ENCODE measurements around the gene BARD1.
A peak's percentile ranks its signal among the peaks of the same experiment; 100 is the strongest.
"Not testable (repeated sequence)": the region's sequence is repeated elsewhere in the genome, so short reads cannot be mapped to it uniquely, and the experiment has no call there.

BARD1 gene

DNA sequence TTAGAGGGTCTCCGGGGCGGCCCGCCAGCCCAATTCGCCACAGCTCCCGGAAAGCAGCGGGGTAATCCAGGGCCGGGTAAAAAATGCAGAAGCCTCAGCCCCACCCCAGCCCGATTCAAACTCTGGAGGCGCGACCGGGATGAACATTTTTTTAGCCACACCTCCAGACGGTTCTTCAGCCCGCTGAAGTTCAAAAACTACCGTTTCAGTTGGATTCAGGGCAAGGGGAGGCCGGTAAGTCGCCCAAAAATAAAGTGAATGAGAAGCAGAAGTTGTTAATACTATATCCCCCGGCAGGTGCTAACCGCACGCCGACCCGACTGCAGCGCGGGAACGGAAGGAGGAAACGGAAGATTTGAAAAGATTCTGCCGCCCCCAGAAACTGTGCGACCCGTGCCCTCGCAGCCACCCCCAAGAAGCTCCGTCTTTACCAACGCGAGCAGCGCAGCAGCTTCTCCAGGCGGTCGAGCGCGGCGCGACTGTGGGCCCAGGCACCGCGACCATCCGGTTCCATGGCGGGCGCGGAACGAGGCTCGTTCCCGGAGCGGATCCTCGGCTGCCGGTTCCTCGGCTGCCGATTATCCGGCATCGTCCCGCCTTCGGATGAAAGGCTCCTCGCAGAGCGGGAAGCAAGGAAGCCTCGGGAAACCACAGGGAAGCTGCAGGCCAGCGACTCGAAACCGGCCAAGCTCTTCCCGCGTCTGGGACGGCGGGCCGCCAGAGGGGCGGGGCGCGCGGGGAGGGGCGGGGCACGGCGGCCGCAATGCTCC is at the start of gene BARD1:
BARD1 (minus strand) TSS at position 703 of the 770 bp plus-strand sequence; CDS start at position 589, 114 bp downstream.
- DNase-seq, result no peak

DNA sequence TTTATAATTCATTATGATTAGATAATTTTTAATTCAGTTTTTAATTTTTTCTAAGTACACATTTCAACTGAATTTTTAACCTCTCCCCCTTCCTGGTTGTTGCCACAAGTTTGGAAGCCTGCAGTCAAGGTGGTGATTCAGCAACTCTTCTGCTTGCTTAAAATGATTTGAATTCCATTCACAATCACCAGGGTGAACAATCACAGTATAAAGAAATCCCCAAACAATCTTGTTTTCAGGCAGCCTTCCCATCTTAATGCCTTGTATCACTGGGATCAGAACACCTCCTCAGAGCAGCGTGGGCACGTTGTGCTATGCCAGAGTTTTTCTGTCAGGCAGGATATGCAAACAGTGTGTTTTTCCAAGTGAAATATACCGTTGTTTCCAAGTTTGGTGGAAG is 46.7 kb upstream of the BARD1 start:
- no peak for DNase-seq

DNA sequence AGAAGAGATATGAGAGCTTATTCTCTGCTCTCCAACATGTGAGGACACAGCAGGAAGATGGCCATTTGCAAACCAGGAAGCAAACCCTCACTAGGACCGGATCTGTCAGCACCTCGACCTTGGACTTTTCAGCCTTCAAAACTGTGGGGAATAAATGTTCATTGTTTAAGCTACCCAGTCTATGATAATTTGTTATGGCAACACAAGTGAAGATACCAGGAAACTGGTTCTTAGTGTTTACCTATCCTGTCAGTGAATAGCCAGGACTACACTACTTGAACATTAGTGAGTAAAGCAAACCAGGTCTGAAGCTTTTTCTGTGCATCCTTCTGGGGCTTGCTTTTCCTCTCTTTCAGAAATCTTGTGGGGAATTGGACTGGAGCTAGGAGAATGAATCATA is 44.4 kb upstream of the BARD1 start:
- DNase-seq, result no peak

DNA sequence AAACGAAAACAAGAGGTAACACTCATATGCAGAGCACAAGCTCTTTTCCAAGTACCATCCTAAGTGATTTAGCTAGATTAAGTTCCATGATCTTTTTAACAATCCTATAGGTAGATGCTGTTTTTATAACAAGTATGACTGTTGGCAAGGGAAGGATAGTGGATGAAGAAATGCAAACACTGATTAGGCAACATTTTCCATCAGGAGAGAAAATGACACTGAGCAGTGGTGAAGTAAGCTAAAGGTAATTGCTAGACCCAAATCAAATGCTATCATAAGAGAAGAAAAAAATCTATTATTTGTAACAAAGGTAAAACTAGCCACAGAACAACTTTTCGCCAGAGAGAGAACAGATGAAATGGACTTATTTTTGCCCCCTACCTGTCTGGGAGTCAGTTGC is 34.3 kb upstream of the BARD1 start:
- no peak for DNase-seq

DNA sequence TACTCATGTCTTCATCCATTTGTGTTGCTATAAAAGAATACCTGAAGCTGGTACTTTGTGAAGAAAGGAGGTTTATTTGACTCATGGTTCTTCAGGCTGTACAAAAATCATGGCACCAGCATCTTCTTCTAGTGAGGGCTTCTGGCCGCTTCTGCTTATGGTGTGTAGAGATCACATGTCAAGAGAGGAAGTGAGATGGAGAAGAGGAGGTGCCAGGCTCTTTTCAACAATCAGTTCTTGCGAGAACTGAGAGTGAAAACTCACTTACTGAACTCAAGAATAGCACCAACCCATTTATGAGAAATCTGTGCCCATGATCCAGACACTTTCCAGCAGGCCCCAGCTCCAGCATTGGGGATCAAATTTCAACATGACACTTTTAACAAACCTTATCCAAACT is 30.0 kb upstream of the BARD1 start:
- no peak for DNase-seq

DNA sequence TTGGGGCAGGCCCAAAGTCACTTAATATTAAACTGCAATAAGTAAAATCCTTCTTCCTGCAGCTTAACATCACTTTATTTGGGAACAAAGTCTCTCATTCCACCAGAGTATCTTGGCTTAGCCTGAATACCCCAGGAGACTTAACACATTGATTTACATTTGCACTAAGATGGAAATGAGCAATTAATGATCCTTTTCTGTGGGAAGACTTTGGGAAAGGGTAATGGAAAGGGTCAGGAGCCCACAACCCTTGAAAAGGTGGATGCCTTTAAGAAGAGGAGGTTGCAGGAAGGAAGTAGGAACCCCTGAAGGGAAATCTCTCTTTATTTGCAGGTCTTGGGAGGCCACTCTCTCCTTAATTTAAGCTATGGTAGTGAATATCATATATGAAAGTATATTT is 28.0 kb upstream of the BARD1 start:
- DNase-seq, result no peak

DNA sequence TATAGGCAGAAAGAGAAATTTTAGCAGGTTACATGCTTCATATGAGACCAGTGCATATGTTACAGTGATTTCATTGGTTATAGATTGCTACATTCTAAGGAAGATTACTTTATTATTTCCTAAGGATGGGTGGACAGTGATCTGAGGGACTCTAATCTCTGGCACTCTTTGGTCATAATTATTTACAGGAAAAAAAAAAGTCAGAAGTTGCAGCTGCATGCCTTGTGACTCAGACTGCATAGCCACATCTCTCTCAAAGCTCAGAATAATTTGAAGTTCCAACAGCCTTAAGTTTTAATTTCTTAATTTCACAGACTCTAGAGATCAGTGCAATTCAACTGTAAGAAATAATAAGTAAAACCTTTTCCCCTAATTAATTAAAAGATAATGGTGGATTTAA is 27.1 kb upstream of the BARD1 start:
- DNase-seq, result no peak

DNA sequence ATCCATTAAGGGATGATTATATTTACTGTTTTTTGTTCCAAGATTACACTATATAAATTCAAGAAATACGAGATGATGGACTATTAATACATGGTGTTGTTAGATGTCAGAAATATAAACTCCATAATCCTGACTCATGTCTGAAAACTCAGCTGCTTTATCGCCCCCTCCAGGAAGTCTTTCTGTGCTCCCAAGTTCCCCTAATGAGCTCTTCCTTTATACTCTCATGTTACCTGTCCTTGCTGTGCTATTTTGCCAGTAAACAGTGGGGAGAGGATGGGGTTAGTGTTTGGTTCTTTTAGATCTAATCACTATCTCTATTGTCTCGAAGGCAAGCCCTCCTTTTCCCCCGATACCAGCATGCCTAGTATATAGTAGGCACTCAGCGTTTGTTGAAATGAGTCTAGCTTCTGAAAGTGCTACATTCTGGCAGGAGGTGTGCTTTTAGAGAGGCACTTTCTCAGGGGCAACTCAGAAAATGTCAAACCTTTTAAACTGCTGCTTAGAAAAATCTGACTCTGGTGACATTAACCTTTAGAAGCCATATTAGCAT is 21.4 kb upstream of the BARD1 start:
- DNase-seq, result no peak

DNA sequence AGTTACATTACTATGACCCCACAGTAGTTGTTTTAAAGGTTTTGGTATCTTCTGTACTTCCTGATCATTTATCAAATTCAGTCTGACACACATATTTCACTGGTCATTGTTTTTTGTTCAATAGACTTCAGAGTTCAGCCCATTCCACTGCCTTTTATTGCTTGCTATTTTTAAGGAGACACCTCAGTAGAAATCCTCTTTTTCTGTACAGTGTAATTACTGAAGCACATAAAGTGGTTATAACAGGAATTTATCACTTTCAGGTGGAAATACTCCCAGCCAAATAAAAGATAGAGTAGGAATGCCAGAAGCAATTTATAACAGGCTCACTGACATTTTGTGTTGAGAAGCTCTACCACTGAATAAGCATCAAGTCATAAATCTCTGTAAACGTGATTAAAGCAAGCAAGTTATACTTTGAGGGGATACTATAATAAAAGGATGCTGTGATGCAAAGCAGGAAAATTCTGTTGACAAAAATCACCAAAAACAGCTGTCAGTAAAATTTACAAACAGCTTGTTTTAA is 6.6 kb upstream of the BARD1 start:
- DNase-seq, result no peak

DNA sequence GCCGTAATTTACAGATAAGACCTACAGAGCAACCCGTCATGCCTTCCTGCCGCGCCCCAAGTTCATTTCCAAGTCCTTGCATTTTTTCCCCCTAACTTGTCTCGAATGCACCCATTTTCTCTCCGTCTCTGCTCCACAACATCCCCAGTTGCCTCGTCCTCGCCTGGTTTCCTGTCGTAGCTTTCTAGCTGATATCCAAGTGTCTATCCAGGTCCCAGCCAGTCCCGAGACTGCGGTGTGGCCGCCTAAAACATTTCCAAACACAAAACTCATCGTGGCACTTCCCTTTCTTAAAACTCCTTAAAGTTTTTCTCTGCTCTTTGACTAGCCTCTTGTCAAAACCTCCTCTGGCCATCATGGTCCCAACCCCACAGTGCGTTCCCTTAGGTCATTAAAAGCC is 1.2 kb upstream of the BARD1 start:
- DNase-seq, result peak; percentile 6

DNA sequence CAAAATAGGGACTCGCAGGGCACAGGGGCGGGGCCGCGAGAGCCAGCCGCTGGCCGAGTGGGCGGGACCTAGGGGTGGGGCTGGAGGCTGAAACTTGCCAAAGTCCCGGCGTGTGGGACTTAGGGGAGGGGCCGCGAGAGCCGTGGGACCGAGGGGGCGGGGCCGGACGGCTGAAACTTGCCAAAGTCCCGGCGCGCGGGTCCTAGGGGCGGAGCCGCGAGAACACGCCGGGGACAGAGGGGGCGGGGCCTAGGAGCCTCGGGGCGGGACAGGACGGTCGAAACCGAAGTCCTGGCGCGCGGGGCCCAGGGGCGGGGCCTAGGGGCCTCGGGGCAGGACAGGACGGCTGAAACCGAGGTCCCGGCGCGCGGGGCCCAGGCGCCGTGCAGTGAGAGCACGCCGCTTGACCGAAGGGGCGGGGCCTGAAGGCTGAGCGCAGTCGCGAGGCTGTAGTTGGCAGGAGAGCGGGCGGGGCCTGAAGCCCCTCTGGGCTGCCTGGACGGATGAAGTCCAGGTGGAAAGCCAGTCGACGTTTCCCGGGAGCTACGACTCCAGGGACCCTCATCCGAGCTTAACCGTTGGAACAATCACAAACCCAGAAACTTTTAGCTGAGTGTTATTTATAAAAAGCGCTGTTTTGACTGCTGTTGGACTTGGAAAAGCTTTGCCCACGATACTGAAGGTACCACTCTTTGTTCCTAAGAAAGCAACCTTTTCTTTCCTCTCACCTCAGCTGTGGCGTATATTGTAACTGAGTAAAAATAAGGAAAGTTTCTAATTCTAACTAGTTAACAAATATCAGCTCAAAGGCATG is 475 bp upstream of the BARD1 start:
- DNase-seq, result peak; percentile 96

DNA sequence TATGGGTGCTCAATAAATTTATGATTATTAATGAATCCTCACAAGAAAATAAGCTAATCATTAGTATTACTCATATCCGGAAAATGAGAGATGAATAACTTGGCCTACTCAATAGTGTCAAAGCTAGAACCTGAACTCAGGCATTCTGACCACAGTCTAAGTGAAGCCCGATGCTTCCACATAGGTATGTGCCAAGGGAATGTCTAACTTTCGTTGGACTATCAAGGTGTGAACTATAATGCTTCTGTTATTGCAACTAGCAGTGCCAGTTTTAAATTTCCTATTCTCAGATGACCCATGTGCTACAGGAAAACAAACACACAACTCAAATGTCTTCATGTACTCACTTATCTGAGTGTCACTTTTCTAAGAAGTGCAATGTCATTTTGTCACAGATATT is 1.8 kb downstream of the BARD1 start:
- peak; percentile 25 for DNase-seq

DNA sequence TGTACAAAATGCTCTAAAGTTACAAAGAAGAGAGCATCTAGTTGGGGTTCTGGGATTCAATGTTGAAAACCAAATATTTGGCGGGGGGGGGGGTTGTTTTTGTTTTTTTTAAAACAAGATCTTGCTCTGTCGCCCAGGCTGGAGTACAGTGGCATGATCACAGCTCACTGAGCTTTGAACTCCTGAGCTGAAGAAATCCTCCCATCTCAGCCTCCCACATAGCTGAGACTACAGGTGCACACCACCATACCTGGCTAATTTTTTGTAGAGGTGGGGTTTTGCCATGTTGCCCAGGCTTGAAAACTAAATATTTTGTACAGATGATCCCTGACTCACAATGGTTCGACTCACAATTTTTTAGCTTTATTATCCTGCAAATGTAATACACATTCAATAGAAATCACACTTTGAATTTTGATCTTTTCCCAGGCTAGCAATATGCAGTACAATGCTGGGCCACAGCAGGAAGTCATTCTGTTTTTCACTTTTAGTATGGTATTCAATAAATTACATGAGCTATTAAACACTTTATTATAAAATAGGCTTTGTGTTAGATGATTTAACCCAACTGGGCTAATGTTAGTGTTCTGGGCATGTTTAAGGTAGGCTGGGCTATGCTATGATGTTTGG is 7.6 kb downstream of the BARD1 start:
- DNase-seq, result no peak

DNA sequence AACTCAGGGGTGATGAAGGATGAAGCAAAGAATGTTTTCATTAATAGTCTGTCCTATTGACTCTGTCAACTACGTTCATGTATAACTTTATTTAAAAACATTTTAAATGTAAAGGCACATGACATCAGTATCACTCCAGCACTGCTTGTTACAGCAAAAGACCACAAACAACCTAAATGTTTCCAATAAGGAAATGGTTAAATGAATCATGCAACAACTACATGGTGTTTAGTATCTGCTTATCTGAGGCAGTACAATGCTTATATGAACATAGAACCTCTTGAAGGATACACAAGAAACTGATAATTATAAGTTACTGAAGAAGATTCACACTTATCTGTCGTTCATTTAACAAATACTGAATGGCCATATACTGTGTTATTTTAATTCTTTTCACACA is 8.4 kb downstream of the BARD1 start:
- DNase-seq, result no peak

DNA sequence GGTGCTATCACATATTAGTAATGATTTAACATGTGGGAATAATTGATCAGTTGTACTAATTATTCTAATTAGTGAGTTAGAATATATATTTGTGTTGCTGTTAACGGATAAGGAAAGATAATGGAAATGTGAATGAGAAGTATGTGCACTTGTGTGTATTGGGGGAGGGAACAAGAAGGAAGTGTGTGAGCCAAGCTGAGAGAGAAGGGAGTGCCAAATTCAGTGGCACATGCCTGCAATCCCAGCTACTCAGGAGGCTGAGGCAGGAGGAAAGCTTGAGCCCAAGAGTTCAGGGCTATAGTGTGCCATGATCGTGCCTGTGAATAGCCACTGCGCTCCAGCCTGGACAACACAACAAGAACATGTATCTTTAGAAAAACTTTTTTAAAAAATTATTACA is 9.3 kb downstream of the BARD1 start:
- DNase-seq, result no peak

DNA sequence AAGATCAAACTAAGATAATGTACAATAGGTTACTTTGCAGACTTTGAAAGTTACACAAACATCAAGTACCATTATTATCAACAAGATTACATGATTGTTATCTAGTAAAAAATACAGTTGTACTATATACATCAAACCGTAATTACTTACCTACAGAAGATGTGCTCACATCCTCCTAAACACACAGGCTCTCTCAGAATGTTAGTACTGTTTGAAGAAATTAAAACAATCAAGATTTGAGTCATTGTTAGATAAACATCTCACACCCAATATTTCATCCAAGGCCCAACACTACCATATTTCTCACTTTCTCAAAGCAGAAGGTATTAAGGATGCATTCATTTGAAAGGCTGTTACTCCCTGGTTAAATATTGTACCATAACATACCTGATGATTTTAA is 12.6 kb downstream of the BARD1 start:
- DNase-seq, result no peak

DNA sequence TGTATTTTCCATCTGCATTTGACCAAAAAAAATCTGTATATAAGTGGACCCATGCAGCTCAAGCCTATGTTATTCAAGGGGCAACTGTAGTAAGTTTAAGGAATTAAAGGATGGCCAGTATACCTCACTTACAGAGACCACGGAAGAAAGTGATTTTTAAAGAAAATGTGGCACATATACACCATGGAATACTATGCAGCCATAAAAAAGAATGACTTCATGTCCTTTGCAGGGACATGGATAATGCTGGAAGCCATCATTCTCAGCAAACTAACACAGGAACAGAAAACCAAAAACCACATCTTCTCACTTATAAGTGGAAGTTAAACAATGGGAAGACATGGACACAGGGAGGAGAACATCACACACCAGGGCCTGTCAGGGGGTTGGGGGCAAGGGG is 26.3 kb downstream of the BARD1 start:
- DNase-seq, result not testable (repeated sequence)

DNA sequence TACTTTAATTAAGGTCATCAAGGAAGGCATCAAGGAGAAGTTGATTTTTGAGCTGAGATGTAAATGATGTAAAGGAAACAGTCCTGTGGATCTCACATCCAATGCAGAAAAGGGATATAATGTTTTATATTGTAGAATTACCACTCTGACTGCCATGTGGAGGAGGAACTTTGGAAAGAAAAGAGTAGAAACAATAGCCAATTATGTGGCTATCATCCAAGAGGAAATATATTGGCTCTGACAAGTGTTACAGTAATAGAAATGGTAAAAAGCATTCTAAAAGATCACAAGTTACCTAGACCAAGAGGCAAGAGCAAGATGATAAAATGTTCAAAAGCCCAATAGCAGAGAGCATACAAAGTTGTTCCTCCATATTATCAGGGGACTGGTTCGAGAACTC is 26.8 kb downstream of the BARD1 start:
- no peak for DNase-seq

DNA sequence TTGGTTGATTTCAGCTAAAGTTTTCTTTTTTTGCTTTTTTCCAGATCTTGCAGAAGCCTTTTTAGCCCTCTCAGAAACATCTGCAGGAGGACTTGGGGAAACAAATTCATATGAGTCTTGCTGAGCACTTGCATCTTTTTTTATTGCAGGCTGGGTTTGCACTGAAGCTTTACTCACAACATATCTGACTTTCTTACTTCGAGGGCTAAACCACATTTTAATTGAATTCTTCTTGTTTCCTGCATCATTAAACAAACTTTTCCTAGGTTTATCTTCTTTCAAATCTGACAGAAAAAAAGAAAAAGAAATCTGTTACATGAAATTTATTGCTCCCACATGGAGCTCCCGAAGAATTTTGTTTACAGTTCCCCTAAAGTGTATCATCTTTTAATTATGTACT is 28.3 kb downstream of the BARD1 start:
- no peak for DNase-seq

DNA sequence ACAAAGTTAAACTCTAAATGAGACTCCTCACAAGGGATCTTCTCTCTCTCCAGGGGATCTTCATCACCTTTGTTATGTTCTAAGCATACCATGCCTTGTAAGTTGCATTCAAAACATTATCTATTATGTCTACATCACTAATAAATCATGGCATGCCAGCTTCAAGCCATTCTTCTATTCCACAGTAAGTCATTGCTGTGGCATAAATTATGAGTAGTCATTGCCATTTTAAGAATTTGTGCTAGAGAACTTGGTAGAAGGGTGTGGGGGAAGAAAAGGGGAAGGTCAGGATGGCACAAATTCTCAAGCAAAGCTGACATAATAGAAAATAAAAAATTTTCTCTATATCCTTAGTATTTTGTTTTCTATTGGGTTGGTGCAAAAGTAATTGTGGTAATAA is 33.5 kb downstream of the BARD1 start:
- no peak for DNase-seq

DNA sequence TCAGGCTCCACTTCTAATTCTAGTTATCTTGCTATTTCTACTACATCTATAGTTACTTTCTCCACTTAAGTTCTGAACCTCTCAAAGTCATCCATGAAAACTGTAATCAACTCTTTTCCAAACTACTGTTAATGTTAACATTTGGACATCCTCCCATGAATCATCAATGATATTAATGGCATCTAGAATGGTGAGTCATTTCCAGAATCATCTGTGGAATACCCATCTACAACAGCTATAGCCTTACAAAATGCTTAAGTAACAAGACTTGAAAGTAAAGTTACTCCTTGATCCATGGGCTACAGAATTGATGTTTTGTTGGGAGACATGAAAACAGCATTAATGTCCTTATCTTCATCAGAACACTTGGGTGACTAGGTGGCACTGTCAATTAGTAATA is 35.4 kb downstream of the BARD1 start:
- DNase-seq, result no peak

DNA sequence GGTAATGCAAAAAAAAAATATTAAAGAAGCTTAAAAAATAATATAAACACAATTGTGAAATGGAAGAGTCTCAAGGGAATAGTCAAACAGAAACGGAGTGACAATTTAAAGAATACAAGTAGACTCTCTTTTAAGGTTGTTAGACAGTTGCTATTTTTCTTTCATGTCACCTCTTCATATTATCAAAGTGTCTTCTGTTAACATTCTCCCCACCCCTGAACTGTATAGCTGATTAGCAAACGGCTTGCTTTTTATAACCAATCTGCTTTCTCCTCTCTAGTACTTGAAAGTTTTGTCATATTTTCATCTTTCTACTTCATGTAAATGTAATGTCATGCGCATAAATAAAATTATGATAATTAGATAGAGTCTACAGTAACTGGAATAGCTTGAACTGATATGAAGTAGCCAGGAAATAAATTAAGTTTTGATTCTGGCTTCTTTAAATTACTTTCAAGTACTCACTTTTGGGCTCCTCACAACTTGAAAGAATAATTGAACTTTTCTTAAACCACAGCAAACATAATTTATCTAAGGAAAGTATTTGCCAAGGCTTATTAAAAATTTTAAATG is 37.0 kb downstream of the BARD1 start:
- DNase-seq, result no peak

DNA sequence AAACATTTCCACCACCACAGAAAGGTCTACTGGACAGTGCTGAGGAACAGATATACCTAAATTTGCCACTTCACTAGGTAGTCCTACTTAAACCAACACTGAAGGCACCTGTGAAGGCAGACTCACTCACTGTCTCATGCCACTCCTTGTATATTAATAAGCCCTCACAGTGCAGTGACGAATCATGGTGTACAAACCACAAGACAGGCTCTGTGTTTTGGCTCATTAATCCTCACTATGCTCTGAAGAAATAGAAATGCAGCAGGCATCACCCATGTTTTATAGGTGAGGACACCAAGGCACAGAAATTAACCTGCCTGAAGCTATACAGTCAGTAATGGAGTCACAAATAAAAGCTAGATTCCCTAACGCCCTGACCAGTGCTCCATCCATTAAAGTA is 44.3 kb downstream of the BARD1 start:
- no peak for DNase-seq
